GM23248 (cell line): ENCODE data around the gene SSUH2. TPM values are rescaled to one million over a fixed set of nuclear protein-coding genes. Genes with fewer than 3 reads are reported as not detected.

Source experiments
- DNase-seq: peaks from one replicate; pipeline ENCODE4 v3.0.0-alpha.2; 2015
- H2AFZ ChIP-seq: fragments of 200-600 bp; sonication (generic); 2 replicates; pipeline ENCODE4 v1.6.1; 2016; ENCODE audit warnings: antibody characterized with exemption
- H3F3A ChIP-seq: fragments of 200-600 bp; sonication (generic); 2 replicates; pipeline ENCODE4 v1.6.1; 2016; ENCODE audit warnings: mild to moderate bottlenecking, antibody characterized with exemption, mixed run types; ENCODE audit not compliant: insufficient read depth
- H3K27ac ChIP-seq: fragments of 200-600 bp; sonication (generic); 2 replicates; pipeline ENCODE4 v1.5.1; 2016; ENCODE audit warnings: mild to moderate bottlenecking
- H3K27me3 ChIP-seq: fragments of 200-600 bp; sonication (generic); replicated peaks from 2 replicates; pipeline ENCODE4 v1.6.1; 2016; ENCODE audit warnings: mild to moderate bottlenecking; ENCODE audit not compliant: insufficient read depth
- H3K36me3 ChIP-seq: fragments of 200-600 bp; sonication (generic); 2 replicates; pipeline ENCODE4 v1.6.1; 2016; ENCODE audit warnings: low read depth, mild to moderate bottlenecking
- H3K4me1 ChIP-seq: fragments of 200-600 bp; sonication (generic); 2 replicates; pipeline ENCODE4 v1.6.1; 2016; ENCODE audit warnings: mild to moderate bottlenecking; ENCODE audit not compliant: insufficient read depth
- H3K4me2 ChIP-seq: fragments of 200-600 bp; sonication (generic); one replicate; pipeline ENCODE4 v1.6.1; 2016; ENCODE audit warnings: mild to moderate bottlenecking; ENCODE audit not compliant: unreplicated experiment
- H3K4me3 ChIP-seq: fragments of 200-600 bp; sonication (generic); 2 replicates; pipeline ENCODE4 v1.5.1; 2016; ENCODE audit warnings: mild to moderate bottlenecking
- H3K79me2 ChIP-seq: fragments of 200-600 bp; sonication (generic); 2 replicates; pipeline ENCODE4 v1.6.1; 2016; ENCODE audit warnings: mild to moderate bottlenecking; ENCODE audit not compliant: insufficient read depth
- H3K9ac ChIP-seq: fragments of 200-600 bp; sonication (generic); 2 replicates; pipeline ENCODE4 v1.6.1; 2016; ENCODE audit warnings: mild to moderate bottlenecking
- H3K9me2 ChIP-seq: fragments of 200-600 bp; sonication (generic); 2 replicates; pipeline ENCODE4 v1.6.1; 2016; ENCODE audit warnings: mixed run types, mild to moderate bottlenecking, moderate library complexity; ENCODE audit not compliant: insufficient read depth
- H3K9me3 ChIP-seq: fragments of 200-600 bp; sonication (generic); one replicate; pipeline ENCODE4 v1.6.1; 2017; ENCODE audit warnings: low read depth
- H4K20me1 ChIP-seq: fragments of 200-600 bp; sonication (generic); 2 replicates; pipeline ENCODE4 v1.6.0; 2016; ENCODE audit not compliant: insufficient read depth
- EZH2 ChIP-seq: fragments of 200-600 bp; sonication (generic); IDR thresholded peaks from 2 replicates; pipeline ENCODE4 v1.6.1; 2018; ENCODE audit warnings: antibody characterized with exemption, mild to moderate bottlenecking; ENCODE audit not compliant: insufficient read depth, poor library complexity, severe bottlenecking
- EZH2phosphoT487 ChIP-seq: fragments of 200-600 bp; sonication (generic); IDR thresholded peaks from 2 replicates; pipeline ENCODE4 v1.6.1; 2018; ENCODE audit warnings: antibody characterized with exemption, moderate library complexity, mild to moderate bottlenecking, low read depth; ENCODE audit not compliant: insufficient read depth
- WGBS, 2 experiments: methylation state at CpG; one replicate each; pipeline ENCODE4 v1.1.6; 2015 to 2017; ENCODE audit warnings: low lambda C conversion rate in 2 of 2, low coverage in 1 of 2; ENCODE audit errors: missing lambda C conversion rate in 2 of 2; 5-methylcytosine and 5-hydroxymethylcytosine counted together
- in situ Hi-C: fragments of 300-500 bp; cut with MboI; formaldehyde crosslinking; loops from 2 replicates; pipeline ENCODE4 v1.15.0; 2020
- polyA plus RNA-seq: library from polyadenylated mRNA; unstranded; fragments of >200 nt; fragmentation: Nextera tagmentation; extraction: Ambion mirVana; gene quantifications from 2 replicates; pipeline ENCODE4 v1.2.1, GENCODE V29; 2016
- total RNA-seq: library from RNA; depleted of rRNA; stranded (reverse); fragments of >200 nt; shearing (Covaris generic); gene quantifications from 2 replicates; pipeline ENCODE4 v1.2.3, GENCODE V29; 2014

Gene SSUH2
- total and polyA plus RNA-seq, 2 experiments from 2014 or later = 0.18 to 0.76 TPM

DNA sequence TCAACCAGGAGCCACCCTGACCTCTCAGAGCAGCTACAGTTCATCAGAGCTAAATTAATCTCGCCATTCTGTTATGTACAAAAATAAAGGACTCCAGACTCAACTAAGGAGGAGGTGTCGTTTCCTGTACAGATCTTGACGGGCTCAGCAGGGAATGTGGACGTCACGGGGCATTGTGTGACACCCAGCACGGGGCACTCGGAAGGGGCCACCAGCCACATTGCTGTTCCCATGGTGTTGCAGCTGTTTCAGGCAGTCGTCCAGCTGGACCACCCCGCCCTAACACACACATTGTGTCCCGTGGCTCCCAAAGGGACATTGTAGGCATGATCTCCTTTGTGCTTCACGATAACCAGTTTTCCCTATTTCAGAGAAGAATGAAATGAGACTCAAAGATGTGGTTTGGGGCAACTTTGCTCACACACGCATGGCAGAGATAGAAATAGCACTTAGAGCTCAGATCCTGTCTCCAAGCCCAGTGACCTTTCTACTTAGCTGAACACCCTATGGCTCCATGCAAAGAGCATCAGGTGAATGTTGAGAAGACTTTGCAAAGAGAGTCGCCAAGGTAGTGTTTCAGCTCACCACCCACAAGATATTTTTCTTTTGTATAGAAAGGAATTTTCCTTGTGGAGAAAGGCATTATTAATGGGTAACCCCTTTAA is 5.5 kb downstream of the SSUH2 start:
- no peaks in the 10 kb centered on the region for H3K9me2 ChIP-seq
- H3K4me3 ChIP-seq = no peak overlapping the region
- H3K27ac ChIP-seq = no peak overlapping the region
- H4K20me1 ChIP-seq = no peaks in the 10 kb centered on the region
- H2AFZ ChIP-seq = no peak overlapping the region
- H3K36me3 ChIP-seq = no peaks in the 10 kb centered on the region
- TF ChIP-seq EZH2phosphoT487 (no peak), EZH2 (no peak)
- 63 to 69% methylated on average over 13 of the region's 13 CpGs for WGBS, 2 experiments
- in situ Hi-C loops = no loop called here
- no peak for DNase-seq
- H3F3A ChIP-seq = no peaks in the 10 kb centered on the region
- no peak overlapping the region for H3K4me2 ChIP-seq
- peaks cover 19% of the 10 kb centered on the region; the same call in 1 of the 2 replicates for H3K27me3 ChIP-seq
- no peaks in the 10 kb centered on the region for H3K9me3 ChIP-seq
- no peaks in the 10 kb centered on the region for H3K4me1 ChIP-seq
- H3K9ac ChIP-seq = no peak overlapping the region
- H3K79me2 ChIP-seq = no peaks in the 10 kb centered on the region

- Histone ChIP-seq H3F3A (no peaks in the 10 kb centered on the region), H3K36me3 (no peaks in the 10 kb centered on the region), H3K27ac (no peak overlapping the region), H3K9ac (no peak overlapping the region), H3K4me1 (no peaks in the 10 kb centered on the region), H3K9me2 (no peaks in the 10 kb centered on the region), H3K4me3 (no peak overlapping the region), H3K9me3 (no peaks in the 10 kb centered on the region), H3K4me2 (no peak overlapping the region), H4K20me1 (no peaks in the 10 kb centered on the region), H3K79me2 (no peaks in the 10 kb centered on the region), H2AFZ (no peak overlapping the region), H3K27me3 (peaks cover 5% of the 10 kb centered on the region; the same call in 1 of the 2 replicates)
- in situ Hi-C loops = no loop called here
- 78 to 79% methylated on average over 1 of the region's 1 CpG for WGBS, 2 experiments
- no peak for DNase-seq
- TF ChIP-seq EZH2 = no peak
- no peak for TF ChIP-seq EZH2phosphoT487
Observed at GRCh38 chr3:8637348-8637747, 7.2 kb downstream of the SSUH2 start.

DNA sequence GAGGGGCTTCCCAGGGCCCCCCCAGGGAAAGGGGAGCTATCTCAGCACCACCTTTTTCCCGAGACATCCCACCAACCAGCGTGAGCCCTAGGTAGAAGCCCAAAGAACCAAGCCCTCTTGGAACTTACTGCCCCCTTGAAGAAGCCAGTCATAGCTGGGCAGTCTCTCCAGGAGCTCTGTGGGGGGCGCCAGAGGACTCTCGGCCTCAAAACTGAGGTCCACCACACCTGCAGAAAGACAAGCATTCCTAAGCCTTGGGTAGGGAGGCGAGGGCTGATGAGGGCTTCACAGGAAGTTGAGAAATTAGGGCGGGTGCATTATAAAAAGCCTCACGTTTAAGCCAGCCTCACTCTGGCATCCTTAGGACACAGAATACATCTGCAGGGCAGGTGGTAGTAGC is 9.0 kb downstream of the SSUH2 start:
- Histone ChIP-seq H3K4me2 (no peak overlapping the region), H3F3A (0 out of 2 replicates have a peak, but pooled peaks cover under 1% of the 10 kb centered on the region), H3K79me2 (no peaks in the 10 kb centered on the region), H4K20me1 (no peaks in the 10 kb centered on the region), H2AFZ (no peak overlapping the region), H3K36me3 (no peaks in the 10 kb centered on the region), H3K4me3 (no peak overlapping the region), H3K9me3 (no peaks in the 10 kb centered on the region), H3K9ac (no peak overlapping the region), H3K9me2 (no peaks in the 10 kb centered on the region), H3K4me1 (no peaks in the 10 kb centered on the region), H3K27me3 (peaks cover 5% of the 10 kb centered on the region; the same call in 1 of the 2 replicates), H3K27ac (no peak overlapping the region)
- TF ChIP-seq EZH2phosphoT487 = no peak
- TF ChIP-seq EZH2 = no peak
- in situ Hi-C loops = no loop called here
- DNase-seq = no peak
- WGBS, 2 experiments = 25 to 28% methylated on average over 7 of the region's 7 CpGs

- Histone ChIP-seq H3K9ac (no peak overlapping the region), H3K4me1 (peaks cover 4% of the 10 kb centered on the region), H4K20me1 (no peaks in the 10 kb centered on the region), H2AFZ (no peak overlapping the region), H3K9me3 (no peaks in the 10 kb centered on the region), H3K4me3 (no peak overlapping the region), H3K79me2 (no peaks in the 10 kb centered on the region), H3K27me3 (peaks cover 5% of the 10 kb centered on the region; the same call in 1 of the 2 replicates), H3K36me3 (no peaks in the 10 kb centered on the region), H3K9me2 (no peaks in the 10 kb centered on the region), H3F3A (peaks cover 6% of the 10 kb centered on the region), H3K27ac (no peak overlapping the region), H3K4me2 (no peak overlapping the region)
- no peak for DNase-seq
- 75 to 80% methylated on average over 2 of the region's 2 CpGs for WGBS, 2 experiments
- in situ Hi-C loops = no loop called here
- TF ChIP-seq EZH2 (no peak), EZH2phosphoT487 (no peak)
Observed at GRCh38 chr3:8635125-8635524, 9.5 kb downstream of the SSUH2 start.
